ENCODE measurements around the gene LRIF1.

The LRIF1 gene

DNA sequence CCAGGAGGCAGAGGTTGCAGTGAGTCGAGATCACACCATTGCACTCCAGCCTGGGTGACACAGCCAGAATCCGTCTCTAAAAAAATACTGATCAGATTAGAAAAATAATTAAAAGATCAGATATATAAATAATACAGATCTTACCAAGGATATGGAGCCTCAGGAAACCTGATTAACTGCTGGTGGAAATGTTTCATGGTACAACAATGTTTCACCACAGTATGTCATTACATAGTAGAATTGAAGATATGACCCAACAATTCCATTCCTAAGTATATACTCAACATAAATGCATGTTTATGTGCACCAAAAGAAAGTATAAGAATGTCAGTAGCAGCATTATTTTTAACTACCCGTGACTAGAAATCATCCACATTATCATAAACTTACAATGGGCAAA, 49.0 kb downstream of the LRIF1 start:
- no peaks in the 10 kb centered on the region for H3K27me3 ChIP-seq (ENCODE audit: insufficient read depth, poor library complexity, severe bottlenecking)
- H3K4me3 ChIP-seq (replicated peaks; ENCODE audit: insufficient read depth, low read length) = no peak overlapping the region
- H3K27ac ChIP-seq (replicated peaks) = no peak overlapping the region
- DNase-seq (ENCODE audit: low read depth in 1 of 2, low spot score in 1 of 2) = no peak
- TF ChIP-seq POLR2AphosphoS5 (IDR thresholded peaks at IDR 0.05; ENCODE audit: low read depth) (no peak), SPI1 (IDR thresholded peaks at IDR 0.05; ENCODE audit: borderline replicate concordance, low read depth) (no peak), GABPA (IDR thresholded peaks at IDR 0.05; ENCODE audit: low read depth) (no peak)
- TF ChIP-seq, protein P1, sequence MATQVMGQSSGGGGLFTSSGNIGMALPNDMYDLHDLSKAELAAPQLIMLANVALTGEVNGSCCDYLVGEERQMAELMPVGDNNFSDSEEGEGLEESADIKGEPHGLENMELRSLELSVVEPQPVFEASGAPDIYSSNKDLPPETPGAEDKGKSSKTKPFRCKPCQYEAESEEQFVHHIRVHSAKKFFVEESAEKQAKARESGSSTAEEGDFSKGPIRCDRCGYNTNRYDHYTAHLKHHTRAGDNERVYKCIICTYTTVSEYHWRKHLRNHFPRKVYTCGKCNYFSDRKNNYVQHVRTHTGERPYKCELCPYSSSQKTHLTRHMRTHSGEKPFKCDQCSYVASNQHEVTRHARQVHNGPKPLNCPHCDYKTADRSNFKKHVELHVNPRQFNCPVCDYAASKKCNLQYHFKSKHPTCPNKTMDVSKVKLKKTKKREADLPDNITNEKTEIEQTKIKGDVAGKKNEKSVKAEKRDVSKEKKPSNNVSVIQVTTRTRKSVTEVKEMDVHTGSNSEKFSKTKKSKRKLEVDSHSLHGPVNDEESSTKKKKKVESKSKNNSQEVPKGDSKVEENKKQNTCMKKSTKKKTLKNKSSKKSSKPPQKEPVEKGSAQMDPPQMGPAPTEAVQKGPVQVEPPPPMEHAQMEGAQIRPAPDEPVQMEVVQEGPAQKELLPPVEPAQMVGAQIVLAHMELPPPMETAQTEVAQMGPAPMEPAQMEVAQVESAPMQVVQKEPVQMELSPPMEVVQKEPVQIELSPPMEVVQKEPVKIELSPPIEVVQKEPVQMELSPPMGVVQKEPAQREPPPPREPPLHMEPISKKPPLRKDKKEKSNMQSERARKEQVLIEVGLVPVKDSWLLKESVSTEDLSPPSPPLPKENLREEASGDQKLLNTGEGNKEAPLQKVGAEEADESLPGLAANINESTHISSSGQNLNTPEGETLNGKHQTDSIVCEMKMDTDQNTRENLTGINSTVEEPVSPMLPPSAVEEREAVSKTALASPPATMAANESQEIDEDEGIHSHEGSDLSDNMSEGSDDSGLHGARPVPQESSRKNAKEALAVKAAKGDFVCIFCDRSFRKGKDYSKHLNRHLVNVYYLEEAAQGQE (IDR thresholded peaks at IDR 0.05; ENCODE audit: insufficient replicate concordance, low read depth) = no peak
- TF ChIP-seq, protein P2, sequence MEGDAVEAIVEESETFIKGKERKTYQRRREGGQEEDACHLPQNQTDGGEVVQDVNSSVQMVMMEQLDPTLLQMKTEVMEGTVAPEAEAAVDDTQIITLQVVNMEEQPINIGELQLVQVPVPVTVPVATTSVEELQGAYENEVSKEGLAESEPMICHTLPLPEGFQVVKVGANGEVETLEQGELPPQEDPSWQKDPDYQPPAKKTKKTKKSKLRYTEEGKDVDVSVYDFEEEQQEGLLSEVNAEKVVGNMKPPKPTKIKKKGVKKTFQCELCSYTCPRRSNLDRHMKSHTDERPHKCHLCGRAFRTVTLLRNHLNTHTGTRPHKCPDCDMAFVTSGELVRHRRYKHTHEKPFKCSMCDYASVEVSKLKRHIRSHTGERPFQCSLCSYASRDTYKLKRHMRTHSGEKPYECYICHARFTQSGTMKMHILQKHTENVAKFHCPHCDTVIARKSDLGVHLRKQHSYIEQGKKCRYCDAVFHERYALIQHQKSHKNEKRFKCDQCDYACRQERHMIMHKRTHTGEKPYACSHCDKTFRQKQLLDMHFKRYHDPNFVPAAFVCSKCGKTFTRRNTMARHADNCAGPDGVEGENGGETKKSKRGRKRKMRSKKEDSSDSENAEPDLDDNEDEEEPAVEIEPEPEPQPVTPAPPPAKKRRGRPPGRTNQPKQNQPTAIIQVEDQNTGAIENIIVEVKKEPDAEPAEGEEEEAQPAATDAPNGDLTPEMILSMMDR (IDR thresholded peaks at IDR 0.05; ENCODE audit: insufficient read depth, low read length) = no peak

DNA sequence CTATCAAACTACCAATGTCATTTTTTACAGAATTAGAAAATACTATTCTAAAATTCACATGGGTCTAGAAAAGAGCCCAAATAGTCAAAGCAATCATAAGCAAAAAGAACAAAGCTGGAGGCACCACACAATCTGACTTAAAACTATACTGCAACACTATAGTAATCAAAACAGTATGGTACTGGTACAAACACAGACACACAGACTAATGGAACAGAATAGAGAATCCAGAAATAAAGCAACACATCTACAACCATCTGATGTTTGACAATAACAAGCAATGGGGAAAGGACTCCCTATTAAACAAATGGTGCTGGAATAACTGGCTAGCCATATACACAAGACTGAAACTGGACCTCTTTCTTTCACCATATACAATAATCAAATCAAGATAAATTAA, 50.9 kb downstream of the LRIF1 start:
- no peak for DNase-seq (ENCODE audit: low read depth in 1 of 2, low spot score in 1 of 2)
- H3K4me3 ChIP-seq (replicated peaks; ENCODE audit: insufficient read depth, low read length) = no peak overlapping the region
- no peak overlapping the region for H3K27ac ChIP-seq (replicated peaks)
- TF ChIP-seq, protein P2 (IDR thresholded peaks at IDR 0.05; ENCODE audit: insufficient read depth, low read length) = no peak
- TF ChIP-seq SPI1 (IDR thresholded peaks at IDR 0.05; ENCODE audit: borderline replicate concordance, low read depth) = no peak
- TF ChIP-seq GABPA (IDR thresholded peaks at IDR 0.05; ENCODE audit: low read depth) = no peak
- no peak for TF ChIP-seq POLR2AphosphoS5 (IDR thresholded peaks at IDR 0.05; ENCODE audit: low read depth)
- TF ChIP-seq, protein P1 (IDR thresholded peaks at IDR 0.05; ENCODE audit: insufficient replicate concordance, low read depth) = no peak
- no peaks in the 10 kb centered on the region for H3K27me3 ChIP-seq (ENCODE audit: insufficient read depth, poor library complexity, severe bottlenecking)

DNA sequence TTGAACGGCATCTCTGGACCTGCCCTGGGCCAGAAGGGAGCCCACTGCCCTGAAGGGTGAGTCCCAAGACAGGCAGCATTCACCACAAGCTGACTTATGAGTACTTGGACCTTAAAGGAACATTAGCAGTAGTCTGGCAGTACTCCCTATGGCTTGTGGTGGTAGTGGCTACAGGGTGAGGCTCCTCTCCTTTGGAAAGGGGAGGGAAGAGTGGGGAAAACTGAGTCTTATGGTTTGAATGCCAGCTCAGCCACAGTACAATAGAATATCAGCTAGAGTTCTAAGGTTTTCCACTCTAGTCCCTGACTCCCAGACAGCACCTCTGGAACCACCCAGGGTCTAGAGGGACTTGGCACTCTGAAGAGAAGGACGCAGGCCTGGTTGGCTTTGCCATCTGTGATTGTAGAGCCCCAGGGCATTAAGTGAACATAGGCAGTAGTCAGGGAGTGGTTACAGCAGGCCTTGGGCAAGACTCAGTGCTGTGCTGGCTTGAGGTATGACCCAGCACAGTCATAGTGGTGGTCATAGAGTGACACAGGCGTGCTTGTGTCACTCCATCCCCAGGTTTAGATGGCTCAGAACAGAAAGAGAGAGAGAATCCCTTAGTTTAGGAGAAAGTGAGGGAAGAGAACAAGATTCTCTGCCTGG, 59.7 kb downstream of the LRIF1 start:
- Histone ChIP-seq H3K4me3 (replicated peaks; ENCODE audit: insufficient read depth, low read length) (no peak overlapping the region), H3K27me3 (ENCODE audit: insufficient read depth, poor library complexity, severe bottlenecking) (no peaks in the 10 kb centered on the region), H3K27ac (replicated peaks) (no peak overlapping the region)
- no peak for DNase-seq (ENCODE audit: low read depth in 1 of 2, low spot score in 1 of 2)
- TF ChIP-seq, protein P1 (IDR thresholded peaks at IDR 0.05; ENCODE audit: insufficient replicate concordance, low read depth) = no peak
- TF ChIP-seq SPI1 (IDR thresholded peaks at IDR 0.05; ENCODE audit: borderline replicate concordance, low read depth) (no peak), POLR2AphosphoS5 (IDR thresholded peaks at IDR 0.05; ENCODE audit: low read depth) (no peak), GABPA (IDR thresholded peaks at IDR 0.05; ENCODE audit: low read depth) (no peak)
- TF ChIP-seq, protein P2 (IDR thresholded peaks at IDR 0.05; ENCODE audit: insufficient read depth, low read length) = no peak
